Activated CD4-positive, alpha-beta T cell treated with anti-CD3 and anti-CD28 coated beads, Interleukin-2, amount 50 U/mL, for 16 hours (primary cell): ENCODE data around the gene TMEM132D.
A peak's percentile ranks its signal among the peaks of the same experiment; 100 is the strongest.
"Not testable (repeated sequence)": the region's sequence is repeated elsewhere in the genome, so short reads cannot be mapped to it uniquely, and the experiment has no call there.

Source experiments
- DNase-seq: peaks from one replicate; pipeline ENCODE4 v3.0.0-alpha.2; 2020

Gene TMEM132D

GRCh38 chr12:129080391-129080790 lies 823.4 kb downstream of the TMEM132D start:
- no peak for DNase-seq

- DNase-seq = no peak
Measured at GRCh38 chr12:129079719-129080118, 824.1 kb downstream of the TMEM132D start.

- DNase-seq = no peak
Measured at GRCh38 chr12:129076441-129077320, 827.1 kb downstream of the TMEM132D start.

GRCh38 chr12:129075460-129076208 lies 828.2 kb downstream of the TMEM132D start:
- DNase-seq = no peak

- DNase-seq = no peak
Measured at GRCh38 chr12:129074379-129074778, 829.4 kb downstream of the TMEM132D start.

GRCh38 chr12:129073157-129073915 lies 830.5 kb downstream of the TMEM132D start:
- no peak for DNase-seq

GRCh38 chr12:129071362-129071761 lies 832.5 kb downstream of the TMEM132D start:
- no peak for DNase-seq

- no peak for DNase-seq
Measured at GRCh38 chr12:129069886-129070285, 833.9 kb downstream of the TMEM132D start.

- DNase-seq = no peak
Measured at GRCh38 chr12:129068684-129069083, 835.1 kb downstream of the TMEM132D start.

GRCh38 chr12:129067491-129067890 lies 836.3 kb downstream of the TMEM132D start:
- no peak for DNase-seq

GRCh38 chr12:129064209-129064855 lies 839.5 kb downstream of the TMEM132D start:
- DNase-seq = no peak

GRCh38 chr12:129063600-129063999 lies 840.2 kb downstream of the TMEM132D start:
- no peak for DNase-seq

- DNase-seq = no peak
Measured at GRCh38 chr12:129053232-129053631, 850.6 kb downstream of the TMEM132D start.

GRCh38 chr12:129052373-129052772 lies 851.5 kb downstream of the TMEM132D start:
- DNase-seq = no peak

- DNase-seq = no peak
Measured at GRCh38 chr12:129049917-129050316, 853.9 kb downstream of the TMEM132D start.

GRCh38 chr12:129043334-129043733 lies 860.5 kb downstream of the TMEM132D start:
- not testable (repeated sequence) for DNase-seq

GRCh38 chr12:129036135-129036534 lies 867.7 kb downstream of the TMEM132D start:
- DNase-seq = peak; percentile 3

- no peak for DNase-seq
Measured at GRCh38 chr12:129034558-129035289, 869.1 kb downstream of the TMEM132D start.

GRCh38 chr12:129028844-129029243 lies 875.0 kb downstream of the TMEM132D start:
- DNase-seq = no peak

GRCh38 chr12:129025055-129025454 lies 878.8 kb downstream of the TMEM132D start:
- DNase-seq = no peak
